ENCODE data around the gene MS4A12.
"Not testable (repeated sequence)": the region's sequence is repeated elsewhere in the genome, so short reads cannot be mapped to it uniquely, and the experiment has no call there.

Gene MS4A12, protein sequence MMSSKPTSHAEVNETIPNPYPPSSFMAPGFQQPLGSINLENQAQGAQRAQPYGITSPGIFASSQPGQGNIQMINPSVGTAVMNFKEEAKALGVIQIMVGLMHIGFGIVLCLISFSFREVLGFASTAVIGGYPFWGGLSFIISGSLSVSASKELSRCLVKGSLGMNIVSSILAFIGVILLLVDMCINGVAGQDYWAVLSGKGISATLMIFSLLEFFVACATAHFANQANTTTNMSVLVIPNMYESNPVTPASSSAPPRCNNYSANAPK

DNA sequence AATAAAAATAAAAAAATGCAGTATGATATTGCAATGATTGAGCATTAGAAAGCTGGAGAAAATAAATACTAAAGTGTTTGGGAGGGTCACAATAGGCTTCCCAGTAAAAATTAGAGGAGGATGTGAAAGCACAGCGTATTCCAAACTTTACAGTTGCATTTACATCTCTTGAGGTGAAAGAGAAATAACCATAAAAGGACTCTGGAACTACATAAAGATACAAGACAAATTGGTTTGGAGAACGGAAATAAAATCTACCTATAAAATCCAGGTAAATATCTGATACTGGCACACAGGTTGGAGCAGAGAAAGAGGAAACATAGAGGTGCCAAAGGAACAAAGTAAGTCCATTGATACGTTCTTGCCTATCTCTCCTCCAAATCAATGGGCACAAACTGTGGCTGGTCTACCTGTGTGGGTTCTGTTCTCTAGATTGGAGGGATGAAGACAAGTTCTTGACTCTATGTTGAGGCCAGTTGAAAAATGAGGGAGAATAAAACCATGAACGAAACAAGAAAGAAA lies at the start of gene MS4A12:
MS4A12 (plus strand) TSS at position 291 of the 522 bp plus-strand sequence. CDS start 4,541 bp downstream, outside the sequence.
- DNase-seq (ENCODE audit: low read depth), result no peak

DNA sequence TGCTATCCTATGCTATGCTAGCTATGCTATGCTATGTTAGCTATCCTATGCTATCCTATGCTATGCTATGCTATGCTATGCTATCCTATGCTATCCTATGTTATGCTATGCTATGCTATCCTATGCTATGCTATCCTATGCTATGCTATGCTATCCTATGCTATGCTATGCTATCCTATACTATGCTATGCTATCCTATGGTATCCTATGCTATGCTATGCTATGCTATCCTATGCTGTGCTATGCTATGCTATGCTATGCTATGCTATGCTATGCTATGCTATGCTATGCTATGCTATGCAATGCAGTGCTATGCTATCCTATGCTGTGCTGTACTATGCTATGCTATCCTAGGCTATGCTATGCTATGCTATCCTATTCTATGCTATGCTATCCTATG lies 45.5 kb upstream of the MS4A12 start:
- DNase-seq (ENCODE audit: low read depth), result no peak

DNA sequence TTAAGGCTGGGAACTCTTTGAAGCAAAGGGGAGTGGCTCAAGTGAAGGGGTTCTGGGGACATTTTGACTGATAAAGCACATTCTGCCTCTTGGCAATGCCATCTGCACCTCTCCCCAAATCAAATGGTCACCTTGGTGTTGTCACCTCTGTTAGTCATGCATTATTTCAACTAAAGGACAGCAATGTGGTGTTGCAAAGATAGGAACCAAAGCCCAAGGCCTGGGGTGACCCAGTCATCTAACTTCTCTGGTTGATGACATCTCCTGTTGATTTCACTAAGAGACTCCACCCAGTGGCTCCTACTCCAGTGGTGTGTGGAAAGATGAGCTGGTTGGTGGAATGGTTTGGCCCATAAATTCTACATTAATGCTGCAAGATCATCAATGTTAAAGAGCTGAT lies 44.7 kb upstream of the MS4A12 start:
- DNase-seq (ENCODE audit: low read depth), result no peak

DNA sequence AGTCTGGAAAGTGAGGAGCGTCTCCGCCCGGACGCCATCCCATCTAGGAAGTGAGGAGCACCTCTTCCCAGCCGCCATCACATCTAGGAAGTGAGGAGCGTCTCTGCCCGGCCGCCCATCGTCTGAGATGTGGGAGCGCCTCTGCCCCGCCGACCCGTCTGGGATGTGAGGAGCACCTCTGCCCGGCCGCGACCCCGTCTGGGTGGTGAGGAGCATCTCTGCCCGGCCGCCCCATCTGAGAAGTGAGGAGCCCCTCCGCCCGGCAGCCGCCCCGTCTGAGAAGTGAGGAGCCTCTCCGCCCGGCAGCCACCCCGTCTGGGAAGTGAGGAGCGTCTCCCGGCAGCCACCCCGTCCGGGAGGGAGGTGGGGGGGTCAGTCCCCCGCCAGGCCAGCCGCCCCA lies 41.4 kb upstream of the MS4A12 start:
- not testable (repeated sequence) for DNase-seq (ENCODE audit: low read depth)

DNA sequence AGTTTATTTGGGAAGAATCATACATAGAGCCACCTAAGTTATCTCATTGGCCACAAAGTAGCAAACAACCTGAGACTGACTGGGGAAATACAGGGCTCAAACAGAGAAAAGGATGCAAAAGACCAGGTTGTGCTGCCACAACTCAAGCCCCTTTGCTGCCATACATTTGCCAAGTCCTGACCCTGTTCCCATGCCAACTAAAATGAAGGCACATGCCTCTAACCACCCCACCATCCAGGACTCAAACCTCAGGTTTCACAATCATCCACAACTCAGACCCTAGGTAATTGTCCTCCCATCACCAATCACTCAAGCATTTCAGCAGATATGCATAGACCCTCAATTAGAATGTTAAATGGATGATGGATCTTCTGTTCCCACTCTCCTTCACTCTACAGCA lies 38.4 kb upstream of the MS4A12 start:
- no peak for DNase-seq (ENCODE audit: low read depth)

DNA sequence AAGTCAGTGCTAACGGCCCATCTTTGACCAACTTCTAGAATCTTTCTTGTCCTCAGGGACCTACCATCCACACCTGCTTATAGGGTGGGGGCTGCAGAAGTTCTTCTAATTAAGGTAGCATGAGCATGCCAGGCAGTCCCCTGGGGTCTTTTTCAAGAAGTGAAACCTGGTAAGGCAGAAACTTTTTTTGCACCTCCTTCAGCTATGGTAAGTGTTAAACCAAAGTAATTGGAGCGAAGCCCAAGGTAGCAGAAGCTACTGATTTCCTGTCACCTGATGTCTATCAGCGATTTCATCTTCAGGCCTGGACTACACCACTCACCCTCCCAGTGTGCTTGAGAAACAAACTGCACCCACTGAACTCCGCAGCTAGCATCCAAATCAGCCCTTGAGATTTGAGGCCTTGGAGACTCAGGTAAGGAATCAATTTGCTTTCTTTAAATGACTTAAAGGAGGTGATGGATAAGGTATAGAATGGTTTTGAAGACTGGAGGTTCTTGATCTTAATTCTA lies 37.0 kb upstream of the MS4A12 start, which contains the start of gene MS4A1:
MS4A1 (plus strand) TSS at position 317 of the 512 bp plus-strand sequence. CDS start 6,528 bp downstream, outside the sequence.
- DNase-seq (ENCODE audit: low read depth), result no peak

DNA sequence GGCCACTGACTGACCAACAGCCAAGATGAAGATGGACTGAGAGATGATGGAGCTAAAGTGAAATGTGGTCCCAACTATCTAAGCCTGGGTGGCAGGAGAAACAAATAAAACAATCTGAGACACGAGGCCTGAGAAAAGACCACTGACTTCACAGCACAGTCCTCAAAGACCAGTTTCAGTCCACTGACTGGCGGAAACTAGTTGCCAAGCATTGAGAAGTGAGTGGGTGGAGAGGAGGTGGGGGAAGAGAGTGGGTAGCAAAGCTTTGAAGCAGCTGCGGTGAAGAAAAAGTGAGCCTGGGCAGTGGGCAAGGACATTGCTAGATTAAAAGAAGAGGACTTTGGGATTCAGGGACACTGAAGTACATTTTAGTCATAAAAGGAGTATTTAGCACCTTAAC lies 35.0 kb upstream of the MS4A12 start:
- DNase-seq (ENCODE audit: low read depth), result no peak

DNA sequence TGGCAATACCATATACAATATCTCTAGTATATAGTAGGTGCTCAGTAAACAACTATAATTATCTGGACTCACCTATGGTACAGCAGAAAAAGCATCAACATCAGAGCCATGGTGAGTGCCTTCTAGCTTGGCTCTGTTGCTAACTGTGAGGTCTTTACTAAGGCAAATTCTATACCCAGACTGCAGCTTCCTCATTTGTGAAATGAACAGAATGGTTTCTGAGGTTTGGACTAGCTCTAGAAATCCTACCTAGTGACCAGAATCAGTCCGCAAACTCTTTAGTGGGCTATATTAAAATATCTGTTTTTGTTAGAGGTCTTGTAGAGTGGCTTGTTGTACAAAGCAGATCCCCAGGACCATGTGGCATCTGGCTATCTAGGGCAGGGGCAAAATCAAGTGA lies 33.2 kb upstream of the MS4A12 start:
- DNase-seq (ENCODE audit: low read depth), result no peak

DNA sequence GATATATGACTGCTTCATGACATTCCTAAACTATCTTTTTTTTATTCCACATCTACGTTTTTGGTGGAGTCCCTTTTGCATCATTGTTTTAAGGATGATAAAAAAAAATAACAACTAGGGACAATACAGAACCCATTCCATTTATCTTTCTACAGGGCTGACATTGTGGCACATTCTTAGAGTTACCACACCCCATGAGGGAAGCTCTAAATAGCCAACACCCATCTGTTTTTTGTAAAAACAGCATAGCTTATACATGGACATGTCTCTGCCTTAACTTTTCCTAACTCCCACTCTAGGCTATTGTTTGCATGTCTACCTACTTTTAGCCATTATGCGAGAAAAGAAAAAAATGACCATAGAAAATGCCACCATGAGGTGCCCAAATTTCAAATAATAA lies 23.7 kb upstream of the MS4A12 start:
- no peak for DNase-seq (ENCODE audit: low read depth)

DNA sequence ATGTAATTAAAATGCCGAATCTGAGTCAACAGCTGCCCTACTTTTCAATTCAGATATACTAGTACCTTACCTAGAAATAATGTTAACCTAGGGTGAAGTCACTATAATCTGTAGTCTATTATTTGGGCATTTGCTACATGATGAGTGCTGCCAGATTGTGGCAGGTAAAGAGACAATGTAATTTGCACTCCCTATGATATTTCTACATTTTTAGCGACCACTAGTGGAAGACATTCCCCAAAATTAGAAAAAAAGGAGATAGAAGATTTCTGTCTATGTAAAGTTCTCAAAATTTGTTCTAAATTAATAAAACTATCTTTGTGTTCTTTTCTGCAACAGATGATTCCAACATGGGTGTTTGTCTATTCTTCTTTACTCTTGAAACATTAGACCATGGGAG lies 22.9 kb upstream of the MS4A12 start:
- DNase-seq (ENCODE audit: low read depth), result no peak

DNA sequence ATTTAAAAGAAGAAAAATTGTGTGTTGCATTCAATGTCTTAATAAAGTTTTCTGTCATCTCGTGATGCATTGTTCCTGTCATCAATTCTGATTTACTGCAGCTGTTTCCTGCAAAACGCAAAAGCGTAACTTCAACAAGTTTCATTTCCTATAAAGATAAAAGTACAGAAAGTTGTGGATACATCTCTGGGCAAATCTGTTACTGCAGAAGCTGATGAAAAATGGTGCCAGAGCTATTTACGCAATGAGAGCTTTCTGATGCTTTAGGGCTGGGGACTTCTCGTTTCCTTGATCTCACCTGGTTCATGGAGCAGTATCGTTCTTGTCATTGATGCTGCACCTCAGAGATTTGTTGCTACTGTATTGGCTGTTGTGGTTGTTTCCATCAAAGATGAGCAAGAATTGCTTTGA lies 15.5 kb upstream of the MS4A12 start:
- DNase-seq (ENCODE audit: low read depth), result no peak

DNA sequence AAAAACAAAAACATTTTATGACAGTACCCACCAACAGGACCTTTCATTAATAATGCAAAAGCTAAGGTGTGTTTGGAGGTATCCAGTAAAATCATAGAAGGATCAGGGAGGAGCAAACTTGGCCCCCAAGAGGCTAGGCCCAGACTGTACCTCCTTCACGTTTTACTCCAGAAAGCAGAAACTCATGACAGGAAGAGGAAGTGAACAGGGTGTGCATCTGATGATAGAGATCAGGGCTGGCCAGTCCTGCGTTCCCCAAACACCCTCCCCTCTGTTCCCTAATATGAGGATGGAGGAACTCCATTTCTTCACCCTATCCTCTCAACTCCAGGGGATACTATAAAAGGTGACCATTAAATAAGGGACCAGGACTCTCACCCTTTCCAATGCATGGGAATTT lies 10.2 kb upstream of the MS4A12 start:
- DNase-seq (ENCODE audit: low read depth), result no peak

DNA sequence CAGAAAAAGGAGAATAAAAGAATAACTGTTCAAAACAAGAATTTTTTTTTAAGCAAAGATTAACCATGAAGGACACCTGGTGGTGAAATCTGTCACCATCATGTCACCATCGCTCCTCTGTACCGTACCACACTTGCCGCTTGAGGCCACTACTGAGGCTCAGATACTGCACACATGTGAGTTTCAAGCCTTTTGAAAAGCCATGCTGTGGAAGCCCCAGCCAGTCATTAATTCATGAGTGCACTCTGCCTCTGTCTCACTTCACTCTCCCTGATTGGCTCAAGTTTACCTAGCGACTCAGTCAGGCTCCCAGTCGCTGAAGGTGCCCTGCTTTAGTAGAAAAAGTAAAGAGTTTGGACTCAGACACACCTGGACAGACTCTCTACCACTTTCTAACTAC lies 6.6 kb upstream of the MS4A12 start:
- no peak for DNase-seq (ENCODE audit: low read depth)

DNA sequence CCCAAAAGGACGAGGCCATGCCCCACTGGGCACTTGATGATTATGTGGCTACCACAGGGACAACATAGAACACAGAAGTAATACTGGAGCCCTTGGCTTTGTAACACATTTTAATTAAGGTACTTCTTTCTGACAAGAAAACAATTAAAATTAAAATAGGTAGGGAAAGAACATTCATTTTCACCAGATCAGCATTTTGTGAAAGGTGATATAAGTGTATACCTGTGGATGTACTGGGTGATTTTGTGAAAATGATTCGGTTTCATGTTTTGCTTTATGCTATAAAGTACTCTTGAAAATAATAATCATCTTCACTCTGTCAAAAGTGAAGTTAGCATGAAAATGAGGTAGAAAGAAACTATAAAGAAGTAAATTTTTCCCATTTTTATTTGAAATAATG lies 876 bp downstream of the MS4A12 start:
- no peak for DNase-seq (ENCODE audit: low read depth)

DNA sequence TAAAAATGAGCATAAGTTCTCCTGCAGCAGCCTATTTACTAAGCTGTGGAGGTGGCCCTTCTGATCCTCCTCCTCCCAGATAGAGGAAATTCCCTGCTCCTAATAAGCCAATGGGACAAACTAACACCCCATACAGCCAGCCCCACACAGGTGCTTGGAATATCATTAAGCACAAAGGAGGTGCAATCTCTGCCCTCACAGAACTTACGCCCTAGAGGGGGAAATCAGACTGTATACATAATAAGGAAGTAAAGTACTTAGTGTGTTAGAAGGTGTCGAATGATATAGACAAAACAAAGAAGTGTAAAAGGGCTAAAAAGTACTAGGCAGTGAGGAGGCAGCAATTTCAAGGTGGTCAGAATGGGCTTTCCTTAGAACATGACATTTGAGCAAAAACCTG lies 5.8 kb downstream of the MS4A12 start:
- DNase-seq (ENCODE audit: low read depth), result no peak

DNA sequence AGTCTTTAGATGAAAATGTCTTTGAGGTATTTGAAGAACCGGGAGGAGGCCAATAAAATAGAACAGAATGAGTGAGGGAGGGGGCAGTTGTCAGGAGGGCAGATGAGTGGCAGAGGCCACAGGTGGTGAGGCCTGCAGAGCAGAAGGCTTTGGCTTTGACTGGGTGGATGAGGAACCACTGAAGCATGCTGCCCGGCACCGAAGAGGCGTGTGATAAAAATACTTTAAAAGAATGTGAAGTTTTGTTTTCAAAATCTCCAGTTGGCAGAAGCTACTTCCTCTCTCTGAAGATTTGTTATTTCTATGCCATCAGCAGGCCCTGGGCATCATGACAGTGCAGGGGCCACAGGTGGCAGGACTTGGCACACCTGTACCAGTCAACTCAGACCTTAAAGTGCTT lies 6.3 kb downstream of the MS4A12 start:
- DNase-seq (ENCODE audit: low read depth), result no peak

DNA sequence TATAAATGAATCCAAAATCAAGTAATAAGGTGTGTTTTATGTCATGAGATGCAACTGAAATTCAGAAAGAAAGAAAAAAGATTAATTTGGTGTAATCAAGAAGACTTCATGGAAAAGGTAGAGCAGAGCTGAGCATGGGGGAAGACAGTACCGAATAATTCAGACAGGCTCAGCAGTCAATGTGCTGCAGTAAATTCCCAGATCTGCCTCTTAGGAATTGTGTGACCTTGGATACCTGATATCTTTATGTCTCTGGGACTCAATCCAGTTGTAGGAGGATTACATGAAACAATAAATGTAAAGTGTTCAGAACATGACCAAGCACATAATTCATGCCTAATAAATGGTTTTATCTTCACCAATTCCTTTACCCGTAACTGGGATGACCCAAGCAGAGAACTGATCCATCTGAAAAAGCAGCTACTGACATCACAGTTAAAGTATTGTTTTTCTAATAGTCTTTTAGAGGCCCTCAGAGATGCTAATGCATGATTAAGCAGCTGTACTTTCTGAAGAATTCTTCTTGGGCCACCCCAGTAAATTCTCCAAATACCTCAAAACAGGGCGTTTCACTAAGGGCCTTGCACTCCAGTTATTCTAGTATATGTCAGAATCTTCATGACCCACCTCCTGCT lies 7.8 kb downstream of the MS4A12 start:
- DNase-seq (ENCODE audit: low read depth), result no peak

DNA sequence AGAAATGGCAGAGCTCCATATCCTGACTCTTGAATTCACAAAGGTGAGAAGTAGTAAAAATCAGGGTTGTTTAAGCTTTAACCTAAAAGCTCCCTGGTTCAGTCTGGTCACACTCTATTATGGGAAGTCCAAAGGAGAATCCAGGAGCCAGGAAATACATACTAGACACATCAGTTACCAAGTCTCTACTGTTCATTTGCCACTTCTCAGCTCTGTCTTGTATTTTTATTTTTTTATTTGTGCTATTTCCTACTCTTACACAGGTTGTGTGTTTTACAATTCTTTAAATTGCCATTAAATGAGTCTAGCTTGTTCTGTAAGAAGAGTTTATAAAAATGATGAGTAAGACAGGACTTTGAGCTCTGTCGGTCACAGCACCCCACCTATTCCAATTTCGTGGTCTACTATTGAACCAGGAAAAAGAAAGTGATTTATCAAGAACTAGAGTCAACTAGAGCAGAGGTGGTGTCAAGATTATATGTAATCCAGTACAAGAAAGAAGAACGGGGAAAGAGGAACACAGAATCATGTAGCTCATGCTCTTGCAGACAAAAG lies 9.7 kb downstream of the MS4A12 start:
- no peak for DNase-seq (ENCODE audit: low read depth)

DNA sequence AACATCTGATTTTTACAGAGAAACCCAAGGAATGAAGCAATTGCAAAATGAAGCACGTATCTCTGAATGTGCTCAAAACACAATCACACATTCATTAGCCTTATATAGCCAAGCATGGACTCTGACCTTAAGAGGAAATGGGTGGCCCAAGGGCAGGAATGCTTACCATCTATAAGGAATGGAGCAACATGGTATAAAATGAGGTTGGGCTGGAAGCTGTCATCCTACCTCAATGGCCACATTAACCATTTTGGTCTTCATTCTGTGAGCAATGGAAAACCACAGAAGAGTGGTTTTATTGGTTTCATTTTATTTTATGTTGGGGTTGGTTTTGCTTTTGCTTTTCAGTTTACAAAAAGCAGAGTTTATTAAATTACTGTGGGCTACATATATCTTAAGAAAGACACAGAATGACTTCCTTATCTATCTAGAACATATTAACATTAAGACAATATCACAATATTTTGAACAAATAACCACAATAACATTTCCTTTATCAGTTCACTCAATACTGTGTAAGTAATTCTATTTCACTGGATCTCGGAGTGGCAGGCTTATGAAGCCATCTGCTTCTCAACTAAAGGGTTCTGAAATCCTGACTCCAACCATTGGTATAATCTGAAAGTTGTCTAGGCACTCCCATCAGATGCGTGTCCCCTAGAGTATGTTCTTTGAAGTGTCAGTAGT lies 11.8 kb downstream of the MS4A12 start:
- DNase-seq (ENCODE audit: low read depth), result no peak

DNA sequence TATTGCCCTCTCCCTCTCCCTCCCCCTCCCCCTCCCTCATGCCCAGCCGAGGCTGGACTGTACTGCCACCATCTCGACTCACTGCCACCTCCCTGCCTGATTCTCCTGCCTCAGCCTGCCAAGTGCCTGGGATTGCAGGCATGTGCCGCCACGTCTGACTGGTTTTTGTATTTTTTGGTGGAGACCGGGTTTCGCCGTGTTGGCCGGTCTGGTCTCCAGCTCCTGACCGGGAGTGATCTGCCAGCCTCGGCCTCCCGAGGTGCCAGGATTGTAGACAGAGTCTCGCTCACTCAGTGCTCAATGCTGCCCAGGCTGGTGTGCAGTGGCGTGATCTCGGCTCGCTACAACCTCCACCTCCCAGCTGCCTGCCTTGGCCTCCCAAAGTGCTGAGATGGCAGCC lies 17.0 kb downstream of the MS4A12 start:
- DNase-seq (ENCODE audit: low read depth), result not testable (repeated sequence)

DNA sequence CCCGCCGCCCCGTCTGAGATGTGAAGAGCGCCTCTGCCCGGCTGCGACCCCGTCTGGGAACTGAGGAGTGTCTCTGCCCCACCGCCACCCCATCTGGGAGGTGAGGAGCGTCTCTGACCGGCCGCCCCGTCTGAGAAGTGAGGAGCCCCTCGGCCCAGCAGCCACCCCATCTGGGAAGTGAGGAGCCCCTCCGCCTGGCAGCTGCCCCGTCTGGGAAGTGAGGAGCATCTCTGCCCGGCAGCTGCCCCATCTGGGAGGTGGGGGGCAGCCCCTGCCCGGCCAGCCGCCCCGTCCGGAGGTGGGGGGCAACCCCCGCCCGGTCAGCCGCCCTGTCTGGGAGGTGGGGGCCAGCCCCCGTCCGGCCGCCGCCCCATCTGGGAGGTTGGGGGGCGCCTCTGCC lies 17.6 kb downstream of the MS4A12 start:
- DNase-seq (ENCODE audit: low read depth), result not testable (repeated sequence)

DNA sequence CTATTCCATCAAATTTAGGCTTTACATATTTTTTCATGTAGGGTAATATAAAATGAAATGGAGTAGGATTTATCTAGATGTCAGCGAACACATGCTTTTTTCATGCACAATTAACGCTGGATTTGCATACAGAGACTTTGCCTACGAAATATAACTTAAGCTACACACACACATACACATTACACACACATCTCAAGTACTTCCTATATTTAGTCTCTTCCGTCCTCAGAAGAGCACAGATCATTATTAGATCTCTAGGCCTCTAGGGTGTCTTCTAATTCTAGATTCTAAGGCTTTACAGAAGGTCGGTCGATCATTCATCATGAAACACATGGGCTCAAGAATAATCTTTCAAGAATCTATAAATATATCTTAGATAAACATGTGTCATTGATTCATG lies 18.8 kb downstream of the MS4A12 start:
- DNase-seq (ENCODE audit: low read depth), result no peak

All from T-helper 22 cell (primary cell).